ENCODE measurements around the gene HARS1.

- TF ChIP-seq, protein P1, sequence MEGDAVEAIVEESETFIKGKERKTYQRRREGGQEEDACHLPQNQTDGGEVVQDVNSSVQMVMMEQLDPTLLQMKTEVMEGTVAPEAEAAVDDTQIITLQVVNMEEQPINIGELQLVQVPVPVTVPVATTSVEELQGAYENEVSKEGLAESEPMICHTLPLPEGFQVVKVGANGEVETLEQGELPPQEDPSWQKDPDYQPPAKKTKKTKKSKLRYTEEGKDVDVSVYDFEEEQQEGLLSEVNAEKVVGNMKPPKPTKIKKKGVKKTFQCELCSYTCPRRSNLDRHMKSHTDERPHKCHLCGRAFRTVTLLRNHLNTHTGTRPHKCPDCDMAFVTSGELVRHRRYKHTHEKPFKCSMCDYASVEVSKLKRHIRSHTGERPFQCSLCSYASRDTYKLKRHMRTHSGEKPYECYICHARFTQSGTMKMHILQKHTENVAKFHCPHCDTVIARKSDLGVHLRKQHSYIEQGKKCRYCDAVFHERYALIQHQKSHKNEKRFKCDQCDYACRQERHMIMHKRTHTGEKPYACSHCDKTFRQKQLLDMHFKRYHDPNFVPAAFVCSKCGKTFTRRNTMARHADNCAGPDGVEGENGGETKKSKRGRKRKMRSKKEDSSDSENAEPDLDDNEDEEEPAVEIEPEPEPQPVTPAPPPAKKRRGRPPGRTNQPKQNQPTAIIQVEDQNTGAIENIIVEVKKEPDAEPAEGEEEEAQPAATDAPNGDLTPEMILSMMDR (IDR thresholded peaks at IDR 0.05): no peak
- no peak for TF ChIP-seq POLR2A (IDR thresholded peaks at IDR 0.05)
- no peak for TF ChIP-seq EP300 (IDR thresholded peaks at IDR 0.05)
These were observed 13.2 kb downstream of the HARS1 start for GRCh38 chr5:140677947-140678346.

All from ovary (tissue), 3 donors.